A673 (cell line): Measurements from ENCODE around the gene FOXG1. TPM values are rescaled to one million over a fixed set of nuclear protein-coding genes. Genes with fewer than 3 reads are reported as not detected.

Source experiments
- BruUV-seq: library from RNA; stranded (reverse); fragments of 400-500 nt; replicated peaks from 2 replicates; lab custom pipeline; 2021; lab: Mats Ljungman, UMichigan
- CTCF ChIA-PET: fragments of 300-600 bp; sonication (Branson Sonifier 250); formaldehyde crosslinking; loops from one replicate; lab custom pipeline; 2022; ENCODE audit warnings: antibody characterized with exemption; lab: Charles Lee
- POLR2A ChIA-PET: fragments of 300-600 bp; sonication (Branson Sonifier 250); formaldehyde crosslinking; loops from one replicate; lab custom pipeline; 2022; ENCODE audit warnings: antibody characterized with exemption; ENCODE audit not compliant: low non-redundant PET; lab: Charles Lee
- DNase-seq: peaks from one replicate; pipeline ENCODE4 v3.0.0-alpha.2; 2015; ENCODE audit warnings: low spot score
- H3K27ac ChIP-seq: fragments of 200-600 bp; sonication (generic); 2 replicates; pipeline ENCODE4 v1.5.1; 2016; ENCODE audit warnings: mixed run types, low read depth, mild to moderate bottlenecking, mixed read lengths, antibody characterized with exemption, low read length; ENCODE audit not compliant: poor library complexity, severe bottlenecking
- H3K27me3 ChIP-seq: fragments of 200-600 bp; sonication (generic); replicated peaks from 2 replicates; pipeline ENCODE4 v1.6.1; 2017; ENCODE audit warnings: mixed run types, low read depth, mild to moderate bottlenecking, mixed read lengths, antibody characterized with exemption, low read length; ENCODE audit not compliant: insufficient read depth, poor library complexity
- H3K36me3 ChIP-seq: fragments of 200-600 bp; sonication (generic); 2 replicates; pipeline ENCODE4 v1.6.1; 2016; ENCODE audit warnings: mixed run types, mild to moderate bottlenecking, mixed read lengths, antibody characterized with exemption, low read length; ENCODE audit not compliant: insufficient read depth, poor library complexity, severe bottlenecking
- H3K4me1 ChIP-seq: fragments of 200-600 bp; sonication (generic); 2 replicates; pipeline ENCODE4 v1.6.1; 2017; ENCODE audit warnings: mixed run types, mild to moderate bottlenecking, mixed read lengths, antibody characterized with exemption, low read length; ENCODE audit not compliant: insufficient read depth, poor library complexity, severe bottlenecking
- H3K4me3 ChIP-seq: fragments of 200-600 bp; sonication (generic); 2 replicates; pipeline ENCODE4 v1.5.1; 2016; ENCODE audit warnings: low read depth, mixed run types, mild to moderate bottlenecking, mixed read lengths, low read length; ENCODE audit not compliant: poor library complexity, severe bottlenecking
- H3K9me3 ChIP-seq: fragments of 200-600 bp; sonication (generic); 2 replicates; pipeline ENCODE4 v1.6.1; 2016; ENCODE audit warnings: mixed run types, low read depth, mild to moderate bottlenecking, mixed read lengths, antibody characterized with exemption, low read length; ENCODE audit not compliant: poor library complexity, severe bottlenecking
- CTCF ChIP-seq: fragments of 300-800, 200-600 bp; sonication (generic); conservative IDR thresholded peaks from 2 replicates; pipeline ENCODE4 v1.5.1; 2017; ENCODE audit warnings: low read depth, mild to moderate bottlenecking, antibody characterized with exemption, low read length, moderate library complexity, mixed read lengths
- EZH2 ChIP-seq: fragments of 200-600 bp; sonication (generic); IDR thresholded peaks from 2 replicates; pipeline ENCODE4 v1.6.1; 2017; ENCODE audit warnings: borderline replicate concordance, low read depth, mild to moderate bottlenecking, mixed read lengths, antibody characterized with exemption, low read length; ENCODE audit not compliant: poor library complexity, severe bottlenecking
- intact Hi-C: fragments of 100-400 bp; cut with micrococcal nuclease; formaldehyde crosslinking; loops from one replicate; pipeline ENCODE4 v1.10.0; 2022; ENCODE audit not compliant: unreplicated experiment
- total RNA-seq: library from RNA; stranded (reverse); gene quantifications from 2 replicates; pipeline ENCODE4 v1.2.3, GENCODE V29; 2021

The FOXG1 gene
- total RNA-seq, 1 experiment from 2014 or later: not detected

GRCh38 chr14:28763751-28764256 lies 2.8 kb upstream of the FOXG1 start:
- Histone ChIP-seq H3K36me3 (no peaks in the 10 kb centered on the region), H3K27ac (no peak overlapping the region), H3K9me3 (no peaks in the 10 kb centered on the region), H3K4me1 (peaks cover 3% of the 10 kb centered on the region), H3K27me3 (peaks cover 89% of the 10 kb centered on the region), H3K4me3 (no peak overlapping the region)
- ChIA-PET CTCF (no interaction called here), POLR2A (no interaction called here)
- TF ChIP-seq CTCF (no peak), EZH2 (peak; percentile 44)
- DNase-seq: no peak
- BruUV-seq: no TSS peak
- intact Hi-C loops: no loop called here

- ChIA-PET CTCF (no interaction called here), POLR2A (no interaction called here)
- TF ChIP-seq EZH2 (peak; percentile 2), CTCF (no peak)
- no peaks in the 10 kb centered on the region for H3K9me3 ChIP-seq
- H3K4me1 ChIP-seq: peaks cover 3% of the 10 kb centered on the region
- H3K27ac ChIP-seq: no peak overlapping the region
- no peak for DNase-seq
- H3K27me3 ChIP-seq: peaks cover 89% of the 10 kb centered on the region
- no peak overlapping the region for H3K4me3 ChIP-seq
- intact Hi-C loops: no loop called here
- H3K36me3 ChIP-seq: no peaks in the 10 kb centered on the region
- BruUV-seq: no TSS peak
Observed at GRCh38 chr14:28764257-28765160, 2.1 kb upstream of the FOXG1 start.

- H3K36me3 ChIP-seq: no peaks in the 10 kb centered on the region
- peaks cover 89% of the 10 kb centered on the region for H3K27me3 ChIP-seq
- H3K27ac ChIP-seq: no peak overlapping the region
- peaks cover 3% of the 10 kb centered on the region for H3K4me1 ChIP-seq
- no TSS peak for BruUV-seq
- no peak for DNase-seq
- TF ChIP-seq EZH2 (no peak), CTCF (no peak)
- H3K9me3 ChIP-seq: no peaks in the 10 kb centered on the region
- CTCF ChIA-PET: no interaction called here
- intact Hi-C loops: no loop called here
- POLR2A ChIA-PET: no interaction called here
- no peak overlapping the region for H3K4me3 ChIP-seq
Observed at GRCh38 chr14:28765169-28765830, 1.3 kb upstream of the FOXG1 start.
